ENCODE data around the gene NYAP1. TPM values are rescaled to one million over a fixed set of nuclear protein-coding genes. Genes with fewer than 3 reads are reported as not detected.
"Not testable (repeated sequence)": the region's sequence is repeated elsewhere in the genome, so short reads cannot be mapped to it uniquely, and the experiment has no call there.

NYAP1 gene
- total RNA-seq, 2 donors from 2014 or later = not detected

DNA sequence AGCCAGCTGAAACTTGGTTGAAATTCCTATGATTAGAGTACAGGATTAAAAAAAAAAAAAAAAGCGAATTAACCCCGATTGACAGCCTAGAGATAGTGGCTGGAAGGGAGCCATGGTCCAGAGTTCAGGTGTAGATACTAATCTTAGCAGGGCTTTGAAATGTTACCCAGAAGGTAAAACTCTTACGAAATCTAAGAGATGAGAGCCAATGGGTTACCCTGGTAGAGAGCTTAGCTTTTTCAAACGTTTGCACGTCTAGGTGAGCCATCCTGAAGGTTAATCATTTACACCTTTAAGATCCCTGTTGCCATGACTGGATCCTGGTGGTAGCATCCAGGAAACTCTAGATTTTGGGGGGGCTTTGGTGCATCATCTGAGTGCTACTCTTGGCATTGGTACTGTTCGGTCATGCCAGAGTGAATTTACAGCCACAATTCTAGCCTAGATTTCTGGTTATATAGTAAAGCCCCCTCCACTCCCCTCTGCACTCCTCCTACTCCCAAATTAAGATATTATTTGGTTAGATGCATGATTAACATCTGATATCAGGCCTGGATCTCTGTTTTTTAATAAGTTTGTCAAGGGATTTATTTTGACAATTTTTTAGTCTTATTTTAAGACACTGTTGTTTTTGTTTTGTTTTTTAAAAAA lies 56.5 kb downstream of the NYAP1 start:
- ATAC-seq = no peak
- DNase-seq (ENCODE audit: low spot score) = no peak
- Mint-ChIP-seq H3K9me3 (no peaks in the 10 kb centered on the region), H3K4me1 (ENCODE audit: low read depth in 2 of 2) (peaks cover 53 to 60% of the 10 kb centered on the region in 2 donors), H3K27ac (peak overlapping the region; percentile 85 to 93), H3K36me3 (peaks cover 5% of the 10 kb centered on the region), H3K27me3 (no peaks in the 10 kb centered on the region), H3K4me3 (peak overlapping the region; percentile 88)

DNA sequence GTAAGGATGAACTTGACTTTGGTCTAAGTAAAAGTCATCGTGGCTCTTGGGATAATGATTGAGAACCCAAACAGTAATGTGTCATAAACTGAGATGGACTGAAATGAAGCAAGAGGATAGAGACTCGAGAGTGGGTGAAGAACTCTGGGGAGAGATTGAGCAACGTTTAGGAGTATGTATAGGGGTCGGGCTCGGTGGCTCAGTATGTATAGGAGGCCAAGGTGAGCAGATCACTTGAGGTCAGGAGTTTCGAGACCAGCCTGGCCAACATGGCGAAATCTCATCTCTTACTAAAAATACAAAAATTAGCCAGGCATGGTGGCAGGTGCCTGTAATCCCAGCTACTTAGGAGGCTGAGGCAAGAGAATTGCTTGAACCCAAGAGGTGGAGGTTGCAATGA lies 57.6 kb downstream of the NYAP1 start:
- H3K36me3 Mint-ChIP-seq; H3K27me3 Mint-ChIP-seq; H3K9me3 Mint-ChIP-seq; ATAC-seq; DNase-seq (ENCODE audit: low spot score): not testable (repeated sequence)
- Mint-ChIP-seq H3K27ac (peak overlapping the region in 1 of 2 donors; percentile 87), H3K4me3 (peak overlapping the region; percentile 88), H3K4me1 (ENCODE audit: low read depth in 2 of 2) (peaks cover 63 to 71% of the 10 kb centered on the region in 2 donors)

DNA sequence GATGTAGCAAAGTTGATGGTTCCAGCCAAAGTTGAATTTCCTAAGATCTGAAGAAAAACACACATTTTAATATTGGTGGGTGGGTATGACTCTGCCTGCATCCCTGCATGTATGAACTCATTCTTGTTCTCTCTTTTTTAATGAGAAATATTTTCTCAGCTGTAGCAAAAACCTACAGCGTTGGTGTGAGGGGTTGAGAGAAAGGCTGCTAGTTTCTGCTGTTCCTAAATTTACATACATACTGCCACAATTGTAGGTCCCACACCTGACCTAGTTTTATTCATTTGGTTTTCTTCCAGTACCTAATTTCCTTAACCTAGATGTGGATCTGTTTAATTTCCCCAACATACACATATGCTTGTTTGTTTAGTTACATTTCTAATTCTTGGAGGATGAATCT lies 59.9 kb downstream of the NYAP1 start:
- H3K36me3 Mint-ChIP-seq = peaks cover 5% of the 10 kb centered on the region
- no peaks in the 10 kb centered on the region for H3K27me3 Mint-ChIP-seq
- ATAC-seq (no peak), DNase-seq (ENCODE audit: low spot score) (no peak)
- no peaks in the 10 kb centered on the region for H3K9me3 Mint-ChIP-seq
- H3K27ac Mint-ChIP-seq = peak overlapping the region; percentile 87 to 91
- H3K4me3 Mint-ChIP-seq = peak overlapping the region; percentile 88
- peaks cover 74 to 89% of the 10 kb centered on the region in 2 donors for H3K4me1 Mint-ChIP-seq (ENCODE audit: low read depth in 2 of 2)

DNA sequence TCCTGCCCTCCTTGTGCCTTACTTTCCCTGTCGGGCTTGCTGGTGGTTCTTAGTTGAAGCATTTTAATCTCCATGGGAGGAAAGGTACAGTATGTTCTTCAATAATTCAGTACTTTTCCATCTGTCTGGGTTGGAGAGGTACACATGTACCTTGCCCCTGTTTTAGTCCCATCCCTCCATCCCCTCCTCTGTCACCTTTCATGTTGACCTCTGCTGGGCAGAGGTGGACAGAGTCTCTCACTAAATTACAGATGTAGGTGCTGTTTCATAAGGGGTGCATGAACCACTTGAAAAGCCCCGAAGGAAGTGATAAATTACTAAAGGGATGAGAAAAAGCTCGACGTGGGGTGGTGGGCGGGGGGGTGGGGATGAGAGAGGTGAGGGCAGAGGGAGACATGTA lies 60.7 kb downstream of the NYAP1 start:
- Mint-ChIP-seq H3K9me3 (no peaks in the 10 kb centered on the region), H3K27me3 (no peaks in the 10 kb centered on the region), H3K27ac (peak overlapping the region; percentile 87 to 91), H3K4me1 (ENCODE audit: low read depth in 2 of 2) (peaks cover 72 to 87% of the 10 kb centered on the region in 2 donors), H3K36me3 (peaks cover 5% of the 10 kb centered on the region), H3K4me3 (peak overlapping the region; percentile 88)
- DNase-seq (ENCODE audit: low spot score) (no peak), ATAC-seq (no peak)

Other genes with a start within 250 kb of the NYAP1 start
- not detected for gene SPDYE3, start 176.2 kb upstream of the NYAP1 start, total RNA-seq
- 10 to 100 TPM; 48.4 to 94.8 TPM for gene PILRB, start 125.8 kb upstream of the NYAP1 start, total RNA-seq
- gene PILRA, start 110.4 kb upstream of the NYAP1 start, total RNA-seq = 1 to 10 TPM; 3.7 to 6.8 TPM
- gene ZCWPW1, start 55.2 kb upstream of the NYAP1 start, total RNA-seq = 1 to 10 TPM; 1.3 to 2.5 TPM
- gene MEPCE, start 54.1 kb upstream of the NYAP1 start, total RNA-seq = 10 to 100 TPM; 44.0 to 60.5 TPM
- gene PPP1R35, start 47.4 kb upstream of the NYAP1 start, total RNA-seq = 10 to 100 TPM; 54.5 to 57.0 TPM
- gene SPACDR, start 19.7 kb upstream of the NYAP1 start, total RNA-seq = 1 to 10 TPM; 2.4 to 4.2 TPM
- gene TSC22D4, start 4.7 kb upstream of the NYAP1 start, total RNA-seq = 100 to 1,000 TPM; 129 to 134 TPM
- 10 to 100 TPM; 45.2 to 49.4 TPM for gene AGFG2, start 55.3 kb downstream of the NYAP1 start, total RNA-seq
- 10 to 100 TPM; 10.1 to 25.2 TPM for gene SAP25, start 90.0 kb downstream of the NYAP1 start, total RNA-seq
- gene LRCH4, start 102.2 kb downstream of the NYAP1 start, total RNA-seq = 100 to 1,000 TPM; 125 to 150 TPM
- gene FBXO24, start 102.4 kb downstream of the NYAP1 start, total RNA-seq = under 1 TPM in 1 of 2 donors, not detected in 1; 0.21 TPM
- 1 to 10 TPM; 5.4 to 5.6 TPM for gene PCOLCE, start 118.4 kb downstream of the NYAP1 start, total RNA-seq
- 10 to 100 TPM; 17.6 to 19.2 TPM for gene MOSPD3, start 128.6 kb downstream of the NYAP1 start, total RNA-seq
- gene TFR2, start 157.6 kb downstream of the NYAP1 start, total RNA-seq = 10 to 100 TPM; 10.1 to 34.1 TPM
- not detected for gene ACTL6B, start 172.5 kb downstream of the NYAP1 start, total RNA-seq
- gene GNB2, start 189.8 kb downstream of the NYAP1 start, total RNA-seq = 100 to 1,000 TPM; 345 to 348 TPM
- 10 to 100 TPM; 28.5 to 72.1 TPM for gene GIGYF1, start 210.3 kb downstream of the NYAP1 start, total RNA-seq
- 10 to 100 TPM; 46.6 to 64.9 TPM for gene POP7, start 222.2 kb downstream of the NYAP1 start, total RNA-seq
- gene EPO, start 236.5 kb downstream of the NYAP1 start, total RNA-seq = not detected
- gene ZAN, start 249.7 kb downstream of the NYAP1 start, total RNA-seq = not detected